ENCODE measurements around the gene RNASE4. TPM values are rescaled to one million over a fixed set of nuclear protein-coding genes. Genes with fewer than 3 reads are reported as not detected.
"Not testable (repeated sequence)": the region's sequence is repeated elsewhere in the genome, so short reads cannot be mapped to it uniquely, and the experiment has no call there.

RNASE4 gene
- total RNA-seq, 1 donor from 2014 or later: 2.6 TPM

DNA sequence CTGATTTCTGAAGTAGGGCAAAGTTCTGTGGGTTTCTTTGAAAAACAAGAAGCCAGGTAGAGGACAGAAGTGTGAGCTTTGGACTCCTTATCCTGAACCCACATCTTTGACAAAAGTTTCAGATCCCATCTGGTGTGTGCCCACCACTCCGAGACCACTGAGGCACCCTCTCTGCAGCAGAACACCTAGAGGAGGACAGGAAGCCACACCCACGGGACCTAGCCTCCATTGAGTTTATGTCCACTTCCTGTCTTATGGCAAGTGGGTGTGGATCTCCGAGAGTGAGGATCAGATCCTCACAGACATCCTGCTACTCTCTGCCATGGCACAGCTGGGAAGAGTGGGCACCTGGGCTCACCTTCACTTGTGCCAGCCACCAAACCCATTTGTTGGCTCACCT is 26.1 kb upstream of the RNASE4 start:
- Mint-ChIP-seq H3K36me3 (ENCODE audit: low read depth) (no peaks in the 10 kb centered on the region), H3K27me3 (ENCODE audit: low read depth) (peaks cover 98% of the 10 kb centered on the region), H3K27ac (ENCODE audit: unreplicated experiment) (no peak overlapping the region), H3K4me1 (no peaks in the 10 kb centered on the region), H3K9me3 (no peaks in the 10 kb centered on the region), H3K4me3 (no peak overlapping the region)
- DNase-seq (ENCODE audit: low read depth, low spot score): no peak
- TF ChIP-seq CTCF (conservative IDR thresholded peaks at IDR 0.05): no peak

GRCh38 chr14:20659336-20659735 is 25.0 kb upstream of the RNASE4 start:
- TF ChIP-seq CTCF (conservative IDR thresholded peaks at IDR 0.05): no peak
- H3K27me3 Mint-ChIP-seq (ENCODE audit: low read depth): peaks cover 98% of the 10 kb centered on the region
- H3K9me3 Mint-ChIP-seq: no peaks in the 10 kb centered on the region
- H3K4me1 Mint-ChIP-seq: no peaks in the 10 kb centered on the region
- H3K27ac Mint-ChIP-seq (ENCODE audit: unreplicated experiment): no peak overlapping the region
- DNase-seq (ENCODE audit: low read depth, low spot score): no peak
- no peak overlapping the region for H3K4me3 Mint-ChIP-seq
- no peaks in the 10 kb centered on the region for H3K36me3 Mint-ChIP-seq (ENCODE audit: low read depth)

GRCh38 chr14:20659813-20660395 is 24.5 kb upstream of the RNASE4 start:
- no peak for DNase-seq (ENCODE audit: low read depth, low spot score)
- no peaks in the 10 kb centered on the region for H3K4me1 Mint-ChIP-seq
- H3K27me3 Mint-ChIP-seq (ENCODE audit: low read depth): peaks cover 99% of the 10 kb centered on the region
- no peak overlapping the region for H3K4me3 Mint-ChIP-seq
- no peak overlapping the region for H3K27ac Mint-ChIP-seq (ENCODE audit: unreplicated experiment)
- no peaks in the 10 kb centered on the region for H3K36me3 Mint-ChIP-seq (ENCODE audit: low read depth)
- H3K9me3 Mint-ChIP-seq: no peaks in the 10 kb centered on the region
- TF ChIP-seq CTCF (conservative IDR thresholded peaks at IDR 0.05): no peak

DNA sequence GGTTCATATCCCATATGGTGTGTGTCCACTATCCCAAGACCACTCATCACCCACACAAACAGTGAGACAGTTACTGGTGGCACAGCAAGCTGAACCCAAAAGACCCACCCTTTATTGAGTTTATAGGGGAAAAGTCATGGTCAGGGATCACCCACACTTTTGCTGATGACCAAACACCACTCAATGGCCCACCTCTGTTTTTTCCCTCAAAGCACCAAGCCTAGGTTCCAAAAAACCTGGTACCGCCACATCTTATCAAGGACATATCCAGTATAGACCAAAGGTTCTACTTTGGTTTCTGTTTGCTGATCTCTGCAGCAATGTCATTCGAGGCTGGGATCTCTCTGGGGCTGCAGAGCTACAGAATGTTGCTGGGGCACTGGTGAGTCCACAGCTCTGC is 23.2 kb upstream of the RNASE4 start:
- H3K4me3 Mint-ChIP-seq: no peak overlapping the region
- TF ChIP-seq CTCF (conservative IDR thresholded peaks at IDR 0.05): no peak
- no peak for DNase-seq (ENCODE audit: low read depth, low spot score)
- peaks cover 99% of the 10 kb centered on the region for H3K27me3 Mint-ChIP-seq (ENCODE audit: low read depth)
- H3K36me3 Mint-ChIP-seq (ENCODE audit: low read depth): no peaks in the 10 kb centered on the region
- H3K9me3 Mint-ChIP-seq: no peaks in the 10 kb centered on the region
- H3K27ac Mint-ChIP-seq (ENCODE audit: unreplicated experiment): no peak overlapping the region
- no peaks in the 10 kb centered on the region for H3K4me1 Mint-ChIP-seq

DNA sequence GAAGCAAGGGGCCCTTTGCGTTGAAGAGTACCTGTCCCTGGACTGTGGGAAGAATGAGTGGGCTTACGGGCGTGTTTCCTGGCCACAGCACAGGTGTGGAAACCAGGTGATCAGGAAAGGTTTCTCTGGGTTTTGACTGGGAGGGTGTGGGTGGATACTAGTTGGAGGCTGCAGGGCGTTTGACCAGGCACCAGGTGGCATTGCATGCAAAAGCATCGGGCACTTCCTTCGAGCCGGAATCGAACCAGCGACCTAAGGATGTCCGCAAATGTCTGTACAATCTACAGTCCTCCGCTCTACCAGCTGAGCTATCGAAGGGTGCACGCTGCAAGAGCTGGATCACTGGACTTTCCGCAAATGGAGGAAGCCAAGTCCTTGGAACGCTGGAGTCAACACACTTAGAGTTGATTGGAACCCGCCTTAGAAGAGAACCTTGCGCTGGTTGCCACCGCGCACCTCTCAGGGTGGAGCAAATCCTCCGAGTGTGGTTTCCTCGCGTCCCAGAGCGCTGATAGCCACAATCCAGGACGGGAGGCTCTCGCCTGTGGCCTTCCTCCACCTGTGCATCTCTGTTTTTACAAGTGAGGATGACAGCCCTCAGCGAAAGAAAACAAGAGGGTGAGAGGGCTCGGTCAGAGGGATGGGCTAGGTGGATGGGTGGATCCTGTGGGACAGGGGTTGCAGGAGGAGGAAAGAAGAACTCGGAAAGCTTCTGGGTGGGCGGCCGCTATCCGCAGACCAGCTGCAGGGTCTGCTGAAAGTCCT is 21.2 kb upstream of the RNASE4 start:
- Mint-ChIP-seq H3K4me3 (no peak overlapping the region), H3K36me3 (ENCODE audit: low read depth) (no peaks in the 10 kb centered on the region), H3K9me3 (no peaks in the 10 kb centered on the region), H3K4me1 (no peaks in the 10 kb centered on the region), H3K27ac (ENCODE audit: unreplicated experiment) (no peak overlapping the region), H3K27me3 (ENCODE audit: low read depth) (peaks cover 99% of the 10 kb centered on the region)
- TF ChIP-seq CTCF (conservative IDR thresholded peaks at IDR 0.05): peak; percentile 48
- DNase-seq (ENCODE audit: low read depth, low spot score): no peak

DNA sequence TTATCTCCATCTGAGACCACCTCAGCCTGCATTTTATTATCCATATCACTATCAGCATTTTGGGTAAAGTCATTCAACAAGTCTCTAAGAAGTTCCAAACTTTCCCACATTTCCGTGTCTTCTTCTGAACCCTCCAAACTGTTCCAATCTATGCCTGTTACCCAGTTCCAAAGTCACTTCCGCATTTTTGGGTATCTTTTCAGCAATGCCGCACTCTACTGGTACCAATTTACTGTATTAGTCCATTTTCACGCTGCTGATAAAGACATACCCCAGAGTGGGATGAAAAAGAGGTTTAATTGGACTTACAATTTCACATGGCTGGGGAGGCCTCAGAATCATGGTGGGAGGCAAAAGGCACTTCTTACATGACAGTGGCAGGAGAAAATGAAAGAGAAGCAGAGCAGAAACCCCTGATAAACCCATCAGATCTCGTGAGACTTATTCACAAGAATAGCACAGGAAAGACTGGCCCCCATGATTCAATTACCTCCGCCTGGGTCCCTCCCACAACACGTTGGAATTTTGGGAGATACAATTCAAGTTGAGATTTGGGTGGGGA is 17.9 kb upstream of the RNASE4 start:
- H3K27ac Mint-ChIP-seq (ENCODE audit: unreplicated experiment); H3K9me3 Mint-ChIP-seq; DNase-seq (ENCODE audit: low read depth, low spot score); H3K36me3 Mint-ChIP-seq (ENCODE audit: low read depth); H3K4me3 Mint-ChIP-seq; H3K4me1 Mint-ChIP-seq: not testable (repeated sequence)
- H3K27me3 Mint-ChIP-seq (ENCODE audit: low read depth): peaks cover 86% of the 10 kb centered on the region
